GM18517 (cell line): ENCODE measurements around the gene DGKK.

Experiments
- ATAC-seq: cut with Tn5 transposase; IDR thresholded peaks from one replicate; pipeline ENCODE4 v1.9.1; 2021; ENCODE audit warnings: mild to moderate bottlenecking, moderate library complexity; ENCODE audit not compliant: unreplicated experiment

Gene DGKK, protein sequence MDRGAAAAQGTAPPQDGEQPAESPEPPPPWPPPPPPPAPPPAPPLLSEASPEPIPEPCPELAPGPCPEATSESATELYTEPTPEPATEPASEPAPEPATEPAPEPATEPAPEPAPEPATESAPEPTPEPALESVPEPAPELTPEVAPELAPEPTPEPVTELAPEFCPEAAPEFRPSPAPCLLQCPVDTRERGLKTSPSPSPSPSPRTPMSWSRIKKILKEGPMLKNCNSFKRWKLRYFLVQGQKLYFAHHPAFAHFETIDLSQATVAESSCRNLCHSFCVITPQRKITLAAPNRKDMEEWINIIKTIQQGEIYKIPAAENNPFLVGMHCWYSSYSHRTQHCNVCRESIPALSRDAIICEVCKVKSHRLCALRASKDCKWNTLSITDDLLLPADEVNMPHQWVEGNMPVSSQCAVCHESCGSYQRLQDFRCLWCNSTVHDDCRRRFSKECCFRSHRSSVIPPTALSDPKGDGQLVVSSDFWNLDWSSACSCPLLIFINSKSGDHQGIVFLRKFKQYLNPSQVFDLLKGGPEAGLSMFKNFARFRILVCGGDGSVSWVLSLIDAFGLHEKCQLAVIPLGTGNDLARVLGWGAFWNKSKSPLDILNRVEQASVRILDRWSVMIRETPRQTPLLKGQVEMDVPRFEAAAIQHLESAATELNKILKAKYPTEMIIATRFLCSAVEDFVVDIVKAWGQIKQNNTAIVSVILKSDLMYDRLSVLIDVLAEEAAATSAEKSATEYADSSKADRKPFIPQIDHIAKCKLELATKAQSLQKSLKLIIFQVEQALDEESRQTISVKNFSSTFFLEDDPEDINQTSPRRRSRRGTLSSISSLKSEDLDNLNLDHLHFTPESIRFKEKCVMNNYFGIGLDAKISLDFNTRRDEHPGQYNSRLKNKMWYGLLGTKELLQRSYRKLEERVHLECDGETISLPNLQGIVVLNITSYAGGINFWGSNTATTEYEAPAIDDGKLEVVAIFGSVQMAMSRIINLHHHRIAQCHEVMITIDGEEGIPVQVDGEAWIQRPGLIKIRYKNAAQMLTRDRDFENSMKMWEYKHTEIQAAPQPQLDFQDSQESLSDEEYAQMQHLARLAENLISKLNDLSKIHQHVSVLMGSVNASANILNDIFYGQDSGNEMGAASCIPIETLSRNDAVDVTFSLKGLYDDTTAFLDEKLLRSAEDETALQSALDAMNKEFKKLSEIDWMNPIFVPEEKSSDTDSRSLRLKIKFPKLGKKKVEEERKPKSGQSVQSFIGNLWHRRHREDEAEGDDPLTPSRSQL

DNA sequence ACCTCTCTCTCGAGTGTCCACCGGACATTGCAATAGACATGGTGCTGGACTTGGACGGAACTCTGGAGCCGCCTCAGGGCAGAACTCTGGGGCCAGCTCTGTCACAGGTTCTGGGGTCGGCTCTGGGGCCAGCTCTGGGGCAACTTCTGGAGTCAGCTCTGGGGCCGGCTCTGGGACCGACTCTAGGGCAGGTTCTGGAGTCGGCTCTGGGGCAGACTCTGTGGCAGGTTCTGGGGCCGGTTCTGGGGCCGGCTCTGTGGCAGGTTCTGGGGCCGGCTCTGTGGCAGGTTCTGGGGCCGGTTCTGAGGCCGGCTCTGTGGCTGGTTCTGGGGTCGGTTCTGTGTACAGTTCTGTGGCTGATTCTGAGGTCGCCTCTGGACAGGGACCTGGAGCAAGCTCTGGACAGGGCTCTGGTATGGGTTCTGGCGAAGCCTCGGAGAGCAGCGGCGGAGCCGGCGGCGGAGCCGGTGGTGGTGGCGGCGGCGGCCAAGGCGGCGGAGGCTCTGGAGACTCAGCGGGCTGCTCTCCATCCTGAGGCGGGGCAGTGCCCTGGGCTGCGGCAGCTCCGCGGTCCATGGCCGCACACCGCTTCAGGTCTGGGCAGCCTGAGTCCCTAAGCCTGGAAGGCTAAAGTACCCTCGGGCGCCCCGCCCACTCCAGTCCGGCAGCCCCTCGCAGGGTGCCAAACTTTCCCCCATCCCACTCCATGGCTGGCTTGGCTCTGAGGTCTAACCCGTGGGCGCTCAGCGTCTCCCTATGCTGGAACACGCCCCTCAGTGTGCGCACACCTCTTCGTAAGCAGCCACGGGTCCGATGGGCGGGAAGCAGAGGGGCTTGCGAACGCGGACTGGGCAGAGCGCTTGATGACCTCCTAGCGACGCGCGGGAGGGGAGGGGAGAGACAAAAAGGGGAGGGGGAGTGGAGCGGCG lies at the start of gene DGKK:
Gene DGKK, minus strand, starts transcription at position 723 of the 929 bp plus-strand sequence. Its CDS starts 147 bp downstream, at position 576.
- no peak for ATAC-seq

DNA sequence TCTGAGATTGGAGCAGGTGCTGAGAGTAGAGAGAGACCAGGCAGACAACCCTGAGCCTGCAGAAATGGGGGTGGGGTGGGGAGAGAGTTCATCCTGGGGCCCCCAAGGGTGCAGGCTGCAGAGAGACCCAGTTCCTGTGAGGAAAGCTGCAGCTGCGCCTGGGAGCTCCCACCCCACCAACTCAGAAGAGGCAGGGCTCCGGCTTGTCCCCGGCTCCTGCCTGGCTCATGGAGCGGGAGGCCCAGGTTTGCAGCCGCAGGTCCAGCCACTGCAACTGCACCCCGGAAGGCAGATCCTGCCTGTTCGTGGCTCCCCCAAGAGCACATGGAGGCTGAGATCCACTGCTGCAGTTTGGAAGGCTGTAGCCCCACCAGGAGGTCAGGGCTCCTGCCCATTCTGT lies 44.2 kb upstream of the DGKK start:
- ATAC-seq, result no peak

DNA sequence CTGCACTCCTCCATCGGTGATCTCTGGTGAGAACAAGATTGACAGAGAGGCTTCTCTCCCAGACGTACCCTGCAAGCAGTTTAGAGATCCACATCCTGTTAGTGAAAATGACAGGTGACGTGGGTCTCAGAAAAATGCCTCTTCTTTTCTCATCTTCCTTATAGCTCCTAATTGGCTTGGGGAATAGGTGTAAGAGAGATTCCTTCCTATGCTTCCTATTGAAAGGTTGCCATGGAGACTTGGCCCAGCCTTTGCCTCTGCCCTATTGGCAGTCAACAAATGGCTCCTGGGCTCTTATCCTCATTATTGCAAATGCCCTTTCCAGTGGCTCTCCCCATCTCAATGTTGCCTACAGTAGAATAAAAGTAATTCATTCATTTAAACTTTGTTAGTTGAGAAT lies 26.5 kb upstream of the DGKK start:
- ATAC-seq, result no peak

DNA sequence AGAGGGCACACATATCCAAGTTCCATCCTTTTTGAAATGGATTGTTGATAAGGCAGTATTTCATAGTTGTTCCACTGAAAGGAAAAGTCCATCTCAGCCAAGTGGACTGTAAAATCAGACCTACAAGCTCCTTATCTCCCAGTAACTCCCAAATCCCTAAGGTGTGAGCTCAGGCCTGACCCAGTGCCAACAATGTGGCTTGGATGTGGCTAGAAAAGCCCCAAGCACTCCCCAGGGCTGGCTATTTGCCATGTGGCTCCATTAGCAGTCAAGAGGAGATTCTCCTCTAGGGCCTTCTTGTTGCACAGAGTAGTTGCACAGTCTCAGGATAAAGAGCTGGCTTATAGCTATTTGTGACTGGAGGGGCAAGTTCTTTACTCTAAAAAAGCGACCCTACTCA lies 25.0 kb upstream of the DGKK start:
- no peak for ATAC-seq

DNA sequence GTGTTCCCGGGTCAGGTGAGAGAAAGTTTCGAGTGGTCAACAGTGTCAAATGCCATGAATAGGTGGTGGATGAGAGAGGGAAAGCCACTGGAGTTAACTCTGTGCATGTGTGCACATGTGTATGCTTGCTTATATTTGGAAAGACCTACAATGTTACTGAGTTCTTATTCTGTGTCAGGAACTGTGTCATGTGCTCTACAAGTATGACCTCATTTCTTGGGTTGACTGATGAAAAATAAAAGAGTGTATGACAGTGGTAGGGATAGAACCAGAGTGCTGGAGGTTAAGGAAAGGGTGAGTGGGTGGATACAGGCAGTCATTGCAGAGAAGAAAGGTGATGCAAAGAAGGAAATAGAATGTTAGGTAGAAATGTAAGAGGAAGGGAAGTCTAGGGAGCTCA lies 22.1 kb upstream of the DGKK start:
- ATAC-seq, result no peak

DNA sequence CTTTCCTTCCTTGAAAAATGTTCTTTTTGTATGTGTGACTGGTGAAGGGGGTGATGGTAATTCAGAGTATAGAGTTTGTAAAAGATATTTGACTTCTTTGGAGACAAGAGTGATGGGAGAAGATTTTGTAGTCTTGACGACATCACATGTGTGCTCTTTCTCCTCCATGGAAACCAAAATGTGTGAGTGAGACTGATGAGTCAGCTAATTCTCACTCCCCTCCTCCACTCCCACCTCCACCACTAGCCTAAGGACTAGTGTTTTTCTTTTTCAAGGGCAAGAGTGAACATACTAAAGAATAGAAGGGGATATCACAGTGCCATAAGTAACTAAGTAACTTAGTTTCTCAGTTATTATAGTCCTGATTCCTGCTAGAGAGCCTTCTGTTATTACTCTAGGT lies 14.0 kb upstream of the DGKK start:
- no peak for ATAC-seq

DNA sequence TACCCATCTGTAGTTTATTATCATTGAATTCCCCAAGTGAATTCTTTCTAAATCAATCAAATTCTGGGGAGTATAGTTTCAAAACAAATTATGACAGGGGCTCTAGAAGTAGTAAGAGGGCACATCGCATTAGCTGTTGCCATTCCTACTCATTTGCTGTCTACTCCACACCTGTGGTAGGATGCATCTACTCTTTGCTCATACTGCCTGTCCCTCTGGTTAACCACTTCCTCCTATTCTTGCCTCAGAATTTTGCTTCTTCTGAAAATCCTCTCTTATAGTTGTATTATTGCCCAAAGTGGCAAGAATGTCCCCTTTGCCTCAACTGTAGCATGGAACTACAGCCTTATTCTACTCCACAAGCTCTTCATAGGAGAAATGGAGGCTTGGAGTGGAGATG lies 12.7 kb upstream of the DGKK start:
- ATAC-seq, result no peak

DNA sequence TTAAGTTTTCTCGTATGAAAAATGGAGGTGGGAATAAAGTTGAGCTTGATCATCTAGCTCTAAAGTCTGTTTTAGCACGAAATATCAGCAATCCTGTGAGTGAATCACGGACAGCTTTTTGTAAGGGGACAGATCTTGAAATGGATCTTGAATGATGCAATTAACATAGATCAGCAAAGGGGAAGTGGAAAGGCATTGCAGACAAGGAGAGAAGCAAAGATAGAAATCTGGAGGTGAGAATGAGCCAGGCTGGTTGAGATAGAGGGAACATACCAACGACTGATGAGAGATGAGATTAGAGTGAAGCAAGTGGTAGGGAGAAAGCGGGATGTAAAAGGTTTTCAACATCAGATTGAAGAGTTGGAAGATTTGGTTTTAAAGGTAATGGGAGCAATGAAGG lies 4.6 kb upstream of the DGKK start:
- no peak for ATAC-seq

DNA sequence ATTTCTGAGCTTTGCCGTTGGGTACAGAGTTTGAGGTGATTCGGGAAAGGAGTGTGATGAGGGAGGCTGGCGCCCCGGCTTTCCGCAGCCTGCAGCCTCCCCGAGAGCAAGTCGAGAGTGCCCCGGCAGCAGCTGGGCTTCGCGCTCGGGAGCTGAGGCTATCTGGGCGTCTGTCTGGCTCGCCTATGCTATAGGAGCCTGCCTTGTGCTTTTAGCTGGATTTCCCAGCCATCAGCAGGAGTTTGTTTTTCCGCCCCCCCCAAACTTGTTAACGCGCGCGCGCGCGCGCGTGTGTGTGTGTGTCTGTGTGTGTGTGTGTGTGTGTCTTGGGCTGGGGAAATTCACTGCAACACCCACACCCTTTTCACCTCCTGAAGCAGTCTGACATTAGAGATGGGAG lies 765 bp upstream of the DGKK start:
- ATAC-seq, result no peak

DNA sequence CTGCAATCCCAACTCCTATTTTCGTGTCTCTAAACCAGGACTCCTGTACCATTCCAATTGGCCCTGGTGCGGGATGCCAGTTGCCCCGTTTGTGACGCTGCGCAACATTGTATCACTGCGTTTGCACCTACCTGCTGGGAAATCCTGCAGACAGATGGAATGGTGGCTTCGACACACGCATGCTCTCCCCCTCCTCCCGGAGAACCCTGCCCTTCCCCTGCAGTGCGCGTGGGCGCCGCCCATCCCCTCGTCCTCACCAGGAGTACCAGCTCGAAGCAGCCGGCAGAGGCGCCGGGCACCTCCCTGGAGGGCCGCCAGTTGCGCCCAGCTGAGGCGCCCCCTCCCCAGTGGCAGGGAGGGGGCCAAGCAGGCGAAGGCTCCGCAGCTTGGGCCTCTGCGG lies 1.4 kb downstream of the DGKK start:
- ATAC-seq, result no peak

DNA sequence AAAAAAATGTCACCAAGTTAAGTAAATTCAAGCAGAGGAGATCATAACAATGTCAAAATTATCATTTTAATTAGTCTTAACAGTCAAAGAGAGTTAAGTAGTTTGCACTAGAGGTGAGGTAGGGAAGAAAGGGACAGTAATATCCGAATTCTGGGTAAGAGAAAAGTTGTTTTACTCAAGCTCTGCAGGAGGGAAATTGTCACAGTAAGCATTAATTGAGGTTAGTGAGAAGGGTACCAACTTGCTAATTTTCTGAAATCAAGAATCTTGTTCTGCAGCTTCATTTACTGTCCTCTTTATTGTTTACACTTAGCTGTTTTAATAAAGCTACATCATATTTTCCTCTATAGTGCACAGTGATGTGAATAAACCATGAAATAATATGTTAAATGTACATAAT lies 11.0 kb downstream of the DGKK start:
- no peak for ATAC-seq

DNA sequence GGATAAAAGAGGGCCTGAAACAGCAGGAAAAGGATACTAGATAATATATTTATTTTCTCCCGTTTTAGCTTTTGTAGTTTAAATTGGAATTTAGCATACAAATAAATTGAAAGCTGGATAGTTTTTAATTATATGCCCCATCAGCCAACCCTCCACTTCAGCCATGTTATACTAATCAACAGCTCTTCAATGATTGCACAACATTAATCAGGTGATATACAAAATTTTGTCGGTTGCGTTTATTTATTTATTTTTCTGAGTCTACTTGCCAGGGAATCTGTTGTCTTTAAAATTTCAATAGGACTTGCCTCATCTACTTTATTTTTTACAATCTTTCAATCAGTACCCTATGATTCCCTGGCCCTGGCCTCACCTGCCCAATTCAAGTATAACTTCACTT lies 12.1 kb downstream of the DGKK start:
- ATAC-seq, result no peak

DNA sequence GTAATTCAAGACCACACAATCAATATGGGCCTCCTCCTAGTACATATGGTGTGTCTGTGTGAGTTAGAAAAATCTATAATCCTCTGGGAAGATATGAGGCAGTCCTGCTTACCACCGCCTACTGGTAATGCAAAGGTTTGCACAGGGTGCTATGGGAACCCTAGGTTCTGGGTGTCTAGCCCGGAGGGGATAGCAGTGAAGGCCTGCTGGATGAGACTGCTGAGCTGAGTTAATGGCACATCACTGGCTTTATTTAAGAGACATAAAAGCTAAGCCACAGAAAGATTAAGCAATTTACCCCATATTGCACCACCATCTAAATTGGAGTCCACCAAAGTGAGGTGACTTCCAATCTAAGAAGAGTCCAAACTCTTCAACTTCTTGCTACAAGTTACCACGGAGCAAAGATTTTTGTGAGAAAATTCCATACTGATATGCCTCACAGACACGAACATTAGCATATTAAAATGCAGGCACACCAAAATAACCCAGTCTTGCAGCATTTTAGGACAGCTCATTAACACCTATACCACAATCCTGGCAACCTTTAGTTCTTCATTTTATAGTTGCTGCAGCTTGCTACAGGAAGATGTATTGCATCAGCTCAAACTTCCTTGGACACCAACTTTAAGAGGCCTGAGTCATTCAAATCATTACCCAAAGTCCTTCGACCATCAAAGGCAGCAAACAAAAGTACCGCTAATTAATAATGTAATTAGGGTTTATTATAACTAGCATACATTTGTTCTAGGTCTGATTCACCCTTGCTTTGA lies 13.7 kb downstream of the DGKK start:
- ATAC-seq, result no peak

DNA sequence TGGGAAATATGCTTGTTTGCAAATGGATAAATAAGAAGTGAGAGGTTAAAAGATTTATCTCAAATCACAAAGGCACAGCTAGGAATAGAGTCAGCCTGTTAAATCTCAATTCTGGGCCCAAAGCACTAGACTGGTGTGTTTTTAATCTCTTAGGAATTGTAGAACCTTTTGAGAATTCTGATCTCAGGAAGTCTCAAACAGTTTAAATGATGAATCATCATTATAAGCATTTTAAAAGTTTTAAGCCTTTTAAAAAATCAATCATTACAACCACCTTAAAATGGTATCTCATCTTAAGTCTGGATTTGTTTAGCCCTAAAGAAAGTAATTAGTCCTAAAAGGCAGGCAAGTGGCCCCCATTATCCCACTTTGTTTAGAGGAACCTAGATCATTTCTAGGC lies 17.8 kb downstream of the DGKK start:
- ATAC-seq, result no peak

DNA sequence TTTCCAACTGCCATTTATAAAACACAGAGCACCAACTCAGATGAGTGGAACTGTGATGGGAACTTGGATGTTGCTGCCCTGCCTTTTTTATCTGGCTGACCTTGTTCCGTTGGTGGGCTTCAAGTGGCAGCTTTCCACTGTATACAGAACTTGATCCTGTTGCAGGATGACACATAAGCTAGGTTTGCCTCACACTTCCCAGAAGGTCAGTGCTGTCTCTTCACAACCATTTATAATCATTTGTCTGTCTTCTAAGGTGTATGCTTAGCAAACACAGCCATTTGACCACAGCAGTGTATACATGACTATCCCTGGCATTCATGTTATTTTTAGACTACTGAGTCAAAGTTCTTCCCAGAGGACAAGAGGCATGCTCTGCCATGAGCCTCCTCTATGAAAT lies 20.3 kb downstream of the DGKK start:
- no peak for ATAC-seq

DNA sequence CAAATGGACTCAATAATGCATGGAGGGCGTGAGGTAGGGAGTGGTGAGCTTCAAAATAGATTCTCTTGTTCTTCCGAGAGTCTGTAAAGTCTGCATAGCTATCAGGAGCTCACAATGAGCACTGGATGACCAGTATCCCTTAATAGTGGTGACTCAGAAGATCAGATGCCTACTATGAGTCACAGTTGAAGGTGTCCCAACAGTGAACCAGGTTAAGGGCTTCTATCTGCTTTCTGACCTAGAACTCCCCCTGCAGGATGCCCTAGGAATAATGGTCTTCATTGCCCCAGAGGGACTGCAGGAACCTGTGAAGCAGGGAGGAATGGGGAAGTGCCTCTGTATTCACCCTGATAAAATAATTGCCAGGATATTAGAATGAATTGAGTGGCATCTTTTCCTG lies 22.1 kb downstream of the DGKK start:
- ATAC-seq, result no peak

DNA sequence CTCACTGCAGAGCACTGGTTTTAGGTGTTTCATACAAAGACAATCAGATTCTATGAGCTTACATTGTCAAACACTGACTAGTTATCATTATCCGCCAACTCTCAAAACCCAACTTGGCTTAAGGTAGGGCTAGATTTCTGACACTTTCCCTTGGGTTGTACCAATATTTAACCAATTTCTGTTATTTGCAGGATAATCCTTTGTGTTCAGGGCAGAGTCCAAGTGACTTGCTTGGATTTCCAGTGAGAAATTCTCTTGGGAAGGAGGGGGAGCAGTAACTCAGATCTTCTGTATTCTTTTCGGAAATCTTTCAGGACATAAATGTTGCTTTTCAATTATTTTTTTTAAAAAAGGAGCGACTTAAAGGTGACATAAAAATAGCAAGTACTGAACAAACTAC lies 23.1 kb downstream of the DGKK start:
- ATAC-seq, result no peak

DNA sequence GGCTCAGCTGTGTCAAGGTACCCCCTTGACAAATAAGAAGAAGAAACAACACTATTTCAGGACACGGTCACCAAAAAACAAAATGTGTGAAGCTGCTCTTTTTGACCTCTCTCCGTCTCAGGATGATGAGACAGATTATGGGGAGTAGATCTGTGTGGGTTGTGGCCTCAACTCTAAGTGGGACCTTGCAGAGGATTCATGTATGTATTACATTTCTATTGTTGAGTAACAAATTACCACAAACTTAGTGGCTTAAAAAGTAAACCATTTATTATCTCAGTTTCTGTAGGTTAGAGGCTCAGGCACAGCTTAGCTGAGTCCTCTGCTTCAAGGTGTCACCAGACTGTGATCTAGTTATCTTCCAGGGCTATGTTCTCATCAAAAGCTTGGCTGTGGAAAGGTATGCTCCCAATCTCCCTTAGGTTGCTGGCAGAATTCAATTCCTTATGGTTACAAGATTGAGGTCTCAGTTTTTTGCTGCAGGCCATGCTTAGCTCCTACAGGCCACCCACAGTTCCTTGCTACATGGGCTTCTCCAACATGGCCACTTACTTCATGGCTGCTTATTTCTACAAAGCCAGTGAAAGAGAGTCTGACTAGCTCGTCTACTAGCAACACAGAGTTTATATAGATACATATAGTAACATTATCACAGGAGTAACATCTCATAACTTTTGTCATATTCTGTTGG lies 28.1 kb downstream of the DGKK start:
- no peak for ATAC-seq

DNA sequence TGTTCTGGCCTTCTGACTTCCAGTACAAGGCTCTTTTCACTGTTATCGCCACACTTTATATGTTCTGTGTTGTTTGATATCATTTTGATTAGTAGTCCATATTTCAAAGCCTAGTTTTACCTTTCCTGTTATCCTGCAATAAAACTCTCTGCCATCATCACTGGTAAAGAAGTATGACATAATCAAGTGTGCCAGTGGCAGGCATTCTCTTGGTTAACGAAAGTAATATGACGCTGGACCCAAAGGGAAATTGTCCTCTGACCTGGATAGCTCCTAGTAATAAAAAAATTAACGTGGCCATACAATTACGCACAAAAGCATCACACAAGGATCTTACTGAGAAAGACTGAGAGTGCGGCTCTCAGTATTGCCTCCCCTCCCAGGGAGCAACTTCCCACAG lies 33.8 kb downstream of the DGKK start:
- no peak for ATAC-seq
